ENCODE data around the gene SDK1.

Gene SDK1

DNA sequence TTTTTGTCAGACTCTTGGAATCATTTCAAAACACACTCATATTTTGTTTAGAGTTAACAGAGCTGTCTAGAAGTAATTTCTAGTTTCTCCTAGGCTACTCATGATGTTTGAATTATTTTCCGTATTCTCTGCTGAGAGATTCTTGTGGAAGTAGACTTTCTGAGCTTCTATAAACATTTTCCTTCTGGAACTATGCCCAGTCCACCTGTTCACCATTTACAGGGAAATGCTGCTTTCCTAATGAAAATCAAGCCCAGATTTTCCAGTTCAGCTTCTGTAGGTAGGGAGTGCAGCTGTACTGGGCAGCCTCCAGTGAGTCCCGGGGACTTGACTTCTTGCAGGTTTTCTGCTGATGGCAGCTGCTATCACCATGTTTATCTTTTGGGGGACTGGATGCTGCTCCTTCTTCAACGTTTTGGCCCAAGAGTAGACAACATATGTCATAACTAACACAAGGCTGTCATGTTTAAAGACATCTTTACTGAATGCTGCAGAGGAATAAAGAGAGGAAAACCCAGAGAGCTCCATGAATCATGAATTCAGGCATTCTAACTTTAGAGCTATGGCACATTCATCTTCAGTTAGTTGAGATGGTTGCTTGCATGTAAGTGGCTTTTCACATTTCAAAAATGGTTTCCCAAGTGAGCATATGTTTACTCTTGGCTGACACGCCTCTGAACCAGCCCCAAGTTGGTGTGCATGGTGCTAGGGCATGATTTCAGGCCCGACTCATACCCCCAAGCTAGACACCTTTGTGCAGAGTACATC is 85.6 kb downstream of the SDK1 start:
- Histone ChIP-seq H3K36me3 (ENCODE audit: control insufficient read depth in 1 of 2, insufficient read depth in 2 of 2, low read length in 2 of 2) (peaks cover 0 to 2% of the 10 kb centered on the region in 2 experiments), H3K27me3 (ENCODE audit: insufficient read depth, low read length) (no peaks in the 10 kb centered on the region), H3K79me1 (ENCODE audit: low read length) (no peaks in the 10 kb centered on the region), H3K4me3 (ENCODE audit: low read depth, low read length) (no peak overlapping the region), H2BK12ac (ENCODE audit: low read length) (no peak overlapping the region), H2AK5ac (ENCODE audit: low read length) (no peak overlapping the region), H4K8ac (ENCODE audit: low read depth, low read length) (no peak overlapping the region), H3K79me2 (ENCODE audit: control insufficient read depth, insufficient read depth, low read length, poor library complexity) (peaks cover 2% of the 10 kb centered on the region), H3K27ac (ENCODE audit: low read depth, low read length) (no peak overlapping the region), H3K9me3 (ENCODE audit: insufficient read depth, low read depth, low read length) (no peaks in the 10 kb centered on the region), H3K14ac (ENCODE audit: low read length) (no peak overlapping the region), H2AFZ (ENCODE audit: insufficient read depth, low read length, poor library complexity) (no peak overlapping the region), H3K9ac (ENCODE audit: low read length) (no peak overlapping the region), H3K23ac (ENCODE audit: low read length) (no peak overlapping the region), H4K12ac (ENCODE audit: low read depth, low read length) (no peak overlapping the region), H2BK120ac (ENCODE audit: insufficient read depth, low read length, poor library complexity) (no peak overlapping the region), H3K4me1 (ENCODE audit: control insufficient read depth in 1 of 2, insufficient read depth in 2 of 2, low read length in 2 of 2) (no peaks in the 10 kb centered on the region), H3K18ac (ENCODE audit: low read length) (no peak overlapping the region), H4K91ac (ENCODE audit: low read depth, low read length) (no peak overlapping the region), H3K4ac (ENCODE audit: low read depth, low read length) (peak overlapping the region; percentile 50), H3K4me2 (ENCODE audit: low read length) (no peak overlapping the region), H2BK5ac (ENCODE audit: low read depth, low read length, poor library complexity) (no peak overlapping the region)
- no CpG with 5 or more reads among the region's 5 CpGs for WGBS (ENCODE audit: extremely low coverage, insufficient coverage, insufficient read length)
- DNase-seq: no peak

DNA sequence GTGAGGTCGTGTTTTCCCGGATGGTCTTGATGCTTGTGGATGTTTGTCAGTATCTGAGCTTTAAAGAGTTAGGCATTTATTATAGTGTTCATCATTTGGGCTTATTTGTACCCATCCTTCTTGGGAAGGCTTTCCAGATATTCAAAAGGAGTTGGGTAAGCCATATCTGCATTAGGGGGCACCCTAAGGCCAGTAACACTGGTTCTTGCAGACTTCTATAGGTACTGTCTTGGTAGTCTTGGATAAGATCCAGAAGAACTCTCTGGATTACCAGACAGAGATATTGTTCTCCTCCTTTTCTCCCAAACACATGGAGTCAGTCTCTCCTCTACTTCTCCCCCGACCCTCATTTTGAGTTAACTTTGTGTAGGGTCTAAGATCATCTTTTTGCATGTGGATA is 92.8 kb downstream of the SDK1 start:
- Histone ChIP-seq H3K23ac (ENCODE audit: low read length) (no peak overlapping the region), H2BK12ac (ENCODE audit: low read length) (no peak overlapping the region), H4K12ac (ENCODE audit: low read depth, low read length) (no peak overlapping the region), H3K79me1 (ENCODE audit: low read length) (no peaks in the 10 kb centered on the region), H3K4me2 (ENCODE audit: low read length) (no peak overlapping the region), H3K4me3 (ENCODE audit: low read depth, low read length) (no peak overlapping the region), H3K14ac (ENCODE audit: low read length) (no peak overlapping the region), H3K79me2 (ENCODE audit: control insufficient read depth, insufficient read depth, low read length, poor library complexity) (no peaks in the 10 kb centered on the region), H4K91ac (ENCODE audit: low read depth, low read length) (no peak overlapping the region), H3K9me3 (ENCODE audit: insufficient read depth, low read depth, low read length) (no peaks in the 10 kb centered on the region), H3K36me3 (ENCODE audit: control insufficient read depth in 1 of 2, insufficient read depth in 2 of 2, low read length in 2 of 2) (no peaks in the 10 kb centered on the region), H3K4me1 (ENCODE audit: control insufficient read depth in 1 of 2, insufficient read depth in 2 of 2, low read length in 2 of 2) (no peaks in the 10 kb centered on the region), H2AFZ (ENCODE audit: insufficient read depth, low read length, poor library complexity) (no peak overlapping the region), H3K27ac (ENCODE audit: low read depth, low read length) (no peak overlapping the region), H3K27me3 (ENCODE audit: insufficient read depth, low read length) (no peaks in the 10 kb centered on the region), H2BK5ac (ENCODE audit: low read depth, low read length, poor library complexity) (no peak overlapping the region), H4K8ac (ENCODE audit: low read depth, low read length) (no peak overlapping the region), H3K4ac (ENCODE audit: low read depth, low read length) (no peak overlapping the region), H2AK5ac (ENCODE audit: low read length) (no peak overlapping the region), H3K9ac (ENCODE audit: low read length) (no peak overlapping the region), H2BK120ac (ENCODE audit: insufficient read depth, low read length, poor library complexity) (no peak overlapping the region), H3K18ac (ENCODE audit: low read length) (no peak overlapping the region)
- no peak for DNase-seq
- no CpG with 5 or more reads among the region's 3 CpGs for WGBS (ENCODE audit: extremely low coverage, insufficient coverage, insufficient read length)

DNA sequence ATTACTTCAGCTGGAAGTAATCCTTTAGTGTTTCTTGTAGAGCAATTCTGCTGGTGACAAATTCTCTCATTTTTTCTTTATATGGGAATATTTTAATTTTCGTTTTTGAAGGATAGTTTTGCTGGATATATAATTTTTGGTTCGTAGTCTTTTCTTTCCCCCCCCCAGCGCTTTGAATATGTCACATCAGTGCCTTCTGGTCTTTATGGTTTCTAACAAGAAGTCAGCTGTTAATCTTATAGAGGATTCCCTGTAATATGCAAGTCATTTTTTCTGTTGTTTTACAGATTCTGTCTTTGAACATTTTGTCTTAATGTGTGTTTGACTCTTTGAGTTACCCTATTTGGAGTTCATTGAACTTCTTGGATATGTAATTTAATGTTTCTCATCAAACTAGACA is 96.3 kb downstream of the SDK1 start:
- Histone ChIP-seq H3K79me2 (ENCODE audit: control insufficient read depth, insufficient read depth, low read length, poor library complexity) (peaks cover 2% of the 10 kb centered on the region), H2AFZ (ENCODE audit: insufficient read depth, low read length, poor library complexity) (no peak overlapping the region), H3K18ac (ENCODE audit: low read length) (no peak overlapping the region), H3K23ac (ENCODE audit: low read length) (no peak overlapping the region), H2AK5ac (ENCODE audit: low read length) (no peak overlapping the region), H2BK5ac (ENCODE audit: low read depth, low read length, poor library complexity) (no peak overlapping the region), H3K14ac (ENCODE audit: low read length) (no peak overlapping the region), H3K79me1 (ENCODE audit: low read length) (no peaks in the 10 kb centered on the region), H4K91ac (ENCODE audit: low read depth, low read length) (no peak overlapping the region), H4K12ac (ENCODE audit: low read depth, low read length) (no peak overlapping the region), H3K9ac (ENCODE audit: low read length) (no peak overlapping the region), H3K9me3 (ENCODE audit: insufficient read depth, low read depth, low read length) (no peaks in the 10 kb centered on the region), H3K4me1 (ENCODE audit: control insufficient read depth in 1 of 2, insufficient read depth in 2 of 2, low read length in 2 of 2) (peaks cover 2 to 4% of the 10 kb centered on the region in 2 experiments), H3K27me3 (ENCODE audit: insufficient read depth, low read length) (no peaks in the 10 kb centered on the region), H3K4me2 (ENCODE audit: low read length) (no peak overlapping the region), H2BK12ac (ENCODE audit: low read length) (no peak overlapping the region), H2BK120ac (ENCODE audit: insufficient read depth, low read length, poor library complexity) (no peak overlapping the region), H3K4me3 (ENCODE audit: low read depth, low read length) (no peak overlapping the region), H3K4ac (ENCODE audit: low read depth, low read length) (no peak overlapping the region), H3K27ac (ENCODE audit: low read depth, low read length) (no peak overlapping the region), H3K36me3 (ENCODE audit: control insufficient read depth in 1 of 2, insufficient read depth in 2 of 2, low read length in 2 of 2) (no peaks in the 10 kb centered on the region), H4K8ac (ENCODE audit: low read depth, low read length) (no peak overlapping the region)
- no peak for DNase-seq
- no CpG with 5 or more reads among the region's 3 CpGs for WGBS (ENCODE audit: extremely low coverage, insufficient coverage, insufficient read length)

DNA sequence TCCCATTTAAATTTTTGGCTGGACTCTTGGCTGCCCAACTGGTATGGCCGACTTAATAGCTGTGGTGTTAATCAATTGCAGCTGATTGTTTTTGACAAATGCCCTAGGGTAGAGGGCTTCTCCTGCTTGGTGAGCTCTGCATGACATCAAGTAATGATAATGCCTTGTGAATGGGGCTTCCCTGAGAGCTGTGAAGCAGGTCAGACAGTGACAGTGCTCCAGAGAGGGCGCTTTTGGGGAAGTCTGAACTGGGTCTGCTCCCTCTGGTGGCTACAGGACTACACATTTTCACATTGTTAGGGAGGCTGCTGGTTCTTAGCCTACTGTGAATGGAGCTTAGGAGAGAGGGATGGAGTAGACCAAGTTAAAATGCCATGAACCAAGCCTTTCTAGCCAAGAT is 98.8 kb downstream of the SDK1 start:
- Histone ChIP-seq H2BK12ac (ENCODE audit: low read length) (no peak overlapping the region), H3K79me1 (ENCODE audit: low read length) (no peaks in the 10 kb centered on the region), H2BK120ac (ENCODE audit: insufficient read depth, low read length, poor library complexity) (no peak overlapping the region), H3K18ac (ENCODE audit: low read length) (no peak overlapping the region), H3K9ac (ENCODE audit: low read length) (no peak overlapping the region), H2AK5ac (ENCODE audit: low read length) (no peak overlapping the region), H3K4me3 (ENCODE audit: low read depth, low read length) (no peak overlapping the region), H4K8ac (ENCODE audit: low read depth, low read length) (no peak overlapping the region), H3K79me2 (ENCODE audit: control insufficient read depth, insufficient read depth, low read length, poor library complexity) (peaks cover 2% of the 10 kb centered on the region), H3K9me3 (ENCODE audit: insufficient read depth, low read depth, low read length) (no peaks in the 10 kb centered on the region), H3K36me3 (ENCODE audit: control insufficient read depth in 1 of 2, insufficient read depth in 2 of 2, low read length in 2 of 2) (no peaks in the 10 kb centered on the region), H3K27me3 (ENCODE audit: insufficient read depth, low read length) (no peaks in the 10 kb centered on the region), H3K4me1 (ENCODE audit: control insufficient read depth in 1 of 2, insufficient read depth in 2 of 2, low read length in 2 of 2) (peaks cover 2 to 4% of the 10 kb centered on the region in 2 experiments), H3K23ac (ENCODE audit: low read length) (no peak overlapping the region), H4K12ac (ENCODE audit: low read depth, low read length) (no peak overlapping the region), H3K14ac (ENCODE audit: low read length) (no peak overlapping the region), H3K27ac (ENCODE audit: low read depth, low read length) (no peak overlapping the region), H4K91ac (ENCODE audit: low read depth, low read length) (no peak overlapping the region), H3K4me2 (ENCODE audit: low read length) (no peak overlapping the region), H3K4ac (ENCODE audit: low read depth, low read length) (peak overlapping the region; percentile 13), H2AFZ (ENCODE audit: insufficient read depth, low read length, poor library complexity) (no peak overlapping the region), H2BK5ac (ENCODE audit: low read depth, low read length, poor library complexity) (no peak overlapping the region)
- peak; percentile 29 to 63 for DNase-seq
- WGBS (ENCODE audit: extremely low coverage, insufficient coverage, insufficient read length): no CpG with 5 or more reads among the region's 2 CpGs

Data from trophoblast cell (in vitro differentiated cells and primary cell).